H1 (cell line): ENCODE results near the gene KRTAP20-3.

Experiments
- BRCA1 ChIP-seq: IDR thresholded peaks from 2 replicates; pipeline ENCODE4 v1.6.1; 2012; ENCODE audit warnings: low read depth, low read length, improper control_type of control experiment
- CEBPB ChIP-seq: IDR thresholded peaks from 2 replicates; pipeline ENCODE4 v1.6.1; 2012; ENCODE audit warnings: low read depth, low read length
- EGR1 ChIP-seq: IDR thresholded peaks from 2 replicates; pipeline ENCODE4 v1.6.1; 2011; ENCODE audit warnings: low read depth, low read length, borderline replicate concordance
- EP300 ChIP-seq, 2 experiments: IDR thresholded peaks; 1 replicate in 1 of 2; 2 replicates in 1 of 2; pipeline ENCODE4 v1.6.1; 2011 to 2012; ENCODE audit warnings: low read depth in 2 of 2, low read length in 2 of 2, mild to moderate bottlenecking in 2 of 2, borderline replicate concordance in 1 of 2, inconsistent platforms in 1 of 2, moderate library complexity in 1 of 2
- EZH2 ChIP-seq: fragments of 200-600 bp; sonication (generic); IDR thresholded peaks from 2 replicates; pipeline ENCODE4 v1.7.1; 2012; ENCODE audit warnings: low read depth, mild to moderate bottlenecking, moderate library complexity, low read length, inconsistent platforms; ENCODE audit not compliant: severe bottlenecking
- KDM1A ChIP-seq: fragments of 200-600, 300-600 bp; sonication (generic); IDR thresholded peaks from 2 replicates; pipeline ENCODE4 v1.7.1; 2016; ENCODE audit warnings: mild to moderate bottlenecking, low read length, borderline replicate concordance
- KDM5A ChIP-seq: fragments of 200-600 bp; IDR thresholded peaks from 2 replicates; pipeline ENCODE4 v1.7.1; 2012; ENCODE audit warnings: mild to moderate bottlenecking, low read length, inconsistent platforms, mixed read lengths
- POLR2A ChIP-seq, 2 experiments: IDR thresholded peaks; 1 replicate in 1 of 2; 2 replicates in 1 of 2; pipeline ENCODE4 v1.6.1; 2011; ENCODE audit warnings: low read depth in 2 of 2, low read length in 2 of 2, mild to moderate bottlenecking in 2 of 2; ENCODE audit errors: control extremely low read depth in 1 of 2
- POLR2AphosphoS5 ChIP-seq: IDR thresholded peaks from 2 replicates; pipeline ENCODE4 v1.6.1; 2011; ENCODE audit warnings: low read depth, low read length
- SP1 ChIP-seq: IDR thresholded peaks from 2 replicates; pipeline ENCODE4 v1.6.1; 2011; ENCODE audit warnings: low read depth, low read length
- SUZ12 ChIP-seq: fragments of 200-600 bp; sonication (generic); IDR thresholded peaks from 2 replicates; pipeline ENCODE4 v1.6.1; 2012; ENCODE audit warnings: mild to moderate bottlenecking, inconsistent platforms, low read length, moderate library complexity, mixed read lengths
- TF ChIP-seq, protein P1 (sequence below), 3 experiments: IDR thresholded peaks; 1 replicate in 2 of 3; 2 replicates in 1 of 3; pipeline versions ENCODE4 v1.5.1 to v1.6.1; 2011; ENCODE audit warnings: low read length in 3 of 3, mild to moderate bottlenecking in 3 of 3, inconsistent platforms in 2 of 3, low read depth in 1 of 3, moderate library complexity in 1 of 3; ENCODE audit not compliant: insufficient read depth in 1 of 3; ENCODE audit errors: control extremely low read depth in 1 of 3
- TF ChIP-seq, protein P2 (sequence below): IDR thresholded peaks from 2 replicates; pipeline ENCODE4 v1.6.1; 2012; ENCODE audit warnings: inconsistent platforms

DNA sequence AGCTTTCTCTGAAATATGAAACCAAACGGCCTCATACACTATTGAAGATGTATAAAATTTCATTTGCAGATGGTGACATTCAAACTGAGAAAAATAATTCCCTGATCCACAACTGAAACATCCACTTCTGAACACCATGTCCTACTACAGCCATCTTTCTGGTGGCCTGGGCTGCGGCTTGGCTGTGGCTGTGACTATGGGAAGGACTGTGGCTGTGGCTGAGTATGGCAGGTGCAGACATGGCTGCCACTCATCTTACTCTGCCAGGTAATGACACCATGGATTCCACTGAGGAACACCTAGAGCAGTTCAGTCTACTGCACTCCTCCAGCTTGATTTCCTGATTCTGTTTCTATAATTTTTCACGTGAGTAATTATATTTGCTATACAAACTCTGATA lies 22.1 kb upstream of the KRTAP20-3 start, which contains the start of gene KRTAP20-4:
- TF ChIP-seq KDM5A (no peak), EZH2 (no peak), POLR2A (IDR thresholded peaks at IDR 0.05; ENCODE audit: control extremely low read depth in 1 of 2, low read depth in 2 of 2, low read length in 2 of 2) (no peak), EP300 (IDR thresholded peaks at IDR 0.05; ENCODE audit: borderline replicate concordance in 1 of 2, low read depth in 2 of 2, low read length in 2 of 2) (no peak), CEBPB (no peak), KDM1A (no peak), EGR1 (no peak), SP1 (no peak), POLR2AphosphoS5 (no peak), BRCA1 (no peak), SUZ12 (no peak)
- TF ChIP-seq, protein P1, sequence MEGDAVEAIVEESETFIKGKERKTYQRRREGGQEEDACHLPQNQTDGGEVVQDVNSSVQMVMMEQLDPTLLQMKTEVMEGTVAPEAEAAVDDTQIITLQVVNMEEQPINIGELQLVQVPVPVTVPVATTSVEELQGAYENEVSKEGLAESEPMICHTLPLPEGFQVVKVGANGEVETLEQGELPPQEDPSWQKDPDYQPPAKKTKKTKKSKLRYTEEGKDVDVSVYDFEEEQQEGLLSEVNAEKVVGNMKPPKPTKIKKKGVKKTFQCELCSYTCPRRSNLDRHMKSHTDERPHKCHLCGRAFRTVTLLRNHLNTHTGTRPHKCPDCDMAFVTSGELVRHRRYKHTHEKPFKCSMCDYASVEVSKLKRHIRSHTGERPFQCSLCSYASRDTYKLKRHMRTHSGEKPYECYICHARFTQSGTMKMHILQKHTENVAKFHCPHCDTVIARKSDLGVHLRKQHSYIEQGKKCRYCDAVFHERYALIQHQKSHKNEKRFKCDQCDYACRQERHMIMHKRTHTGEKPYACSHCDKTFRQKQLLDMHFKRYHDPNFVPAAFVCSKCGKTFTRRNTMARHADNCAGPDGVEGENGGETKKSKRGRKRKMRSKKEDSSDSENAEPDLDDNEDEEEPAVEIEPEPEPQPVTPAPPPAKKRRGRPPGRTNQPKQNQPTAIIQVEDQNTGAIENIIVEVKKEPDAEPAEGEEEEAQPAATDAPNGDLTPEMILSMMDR (IDR thresholded peaks at IDR 0.05; ENCODE audit: control extremely low read depth in 1 of 3, insufficient read depth in 1 of 3, low read depth in 1 of 3, low read length in 3 of 3), result no peak
- TF ChIP-seq, protein P2, sequence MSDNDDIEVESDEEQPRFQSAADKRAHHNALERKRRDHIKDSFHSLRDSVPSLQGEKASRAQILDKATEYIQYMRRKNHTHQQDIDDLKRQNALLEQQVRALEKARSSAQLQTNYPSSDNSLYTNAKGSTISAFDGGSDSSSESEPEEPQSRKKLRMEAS, result no peak
